Effector CD4-positive, alpha-beta T cell (primary cell): ENCODE data around the gene DRAXIN.
A peak's percentile ranks its signal among the peaks of the same experiment; 100 is the strongest.

Source experiments
- DNase-seq: peaks from one replicate; pipeline ENCODE4 v3.0.0-alpha.2; 2020
- total RNA-seq: gene quantifications from one replicate; lab custom pipeline; 2026; lab: John Stamatoyannopoulos, UW

The DRAXIN gene, protein sequence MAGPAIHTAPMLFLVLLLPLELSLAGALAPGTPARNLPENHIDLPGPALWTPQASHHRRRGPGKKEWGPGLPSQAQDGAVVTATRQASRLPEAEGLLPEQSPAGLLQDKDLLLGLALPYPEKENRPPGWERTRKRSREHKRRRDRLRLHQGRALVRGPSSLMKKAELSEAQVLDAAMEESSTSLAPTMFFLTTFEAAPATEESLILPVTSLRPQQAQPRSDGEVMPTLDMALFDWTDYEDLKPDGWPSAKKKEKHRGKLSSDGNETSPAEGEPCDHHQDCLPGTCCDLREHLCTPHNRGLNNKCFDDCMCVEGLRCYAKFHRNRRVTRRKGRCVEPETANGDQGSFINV
- total RNA-seq = 0.56 reads per million

DNA sequence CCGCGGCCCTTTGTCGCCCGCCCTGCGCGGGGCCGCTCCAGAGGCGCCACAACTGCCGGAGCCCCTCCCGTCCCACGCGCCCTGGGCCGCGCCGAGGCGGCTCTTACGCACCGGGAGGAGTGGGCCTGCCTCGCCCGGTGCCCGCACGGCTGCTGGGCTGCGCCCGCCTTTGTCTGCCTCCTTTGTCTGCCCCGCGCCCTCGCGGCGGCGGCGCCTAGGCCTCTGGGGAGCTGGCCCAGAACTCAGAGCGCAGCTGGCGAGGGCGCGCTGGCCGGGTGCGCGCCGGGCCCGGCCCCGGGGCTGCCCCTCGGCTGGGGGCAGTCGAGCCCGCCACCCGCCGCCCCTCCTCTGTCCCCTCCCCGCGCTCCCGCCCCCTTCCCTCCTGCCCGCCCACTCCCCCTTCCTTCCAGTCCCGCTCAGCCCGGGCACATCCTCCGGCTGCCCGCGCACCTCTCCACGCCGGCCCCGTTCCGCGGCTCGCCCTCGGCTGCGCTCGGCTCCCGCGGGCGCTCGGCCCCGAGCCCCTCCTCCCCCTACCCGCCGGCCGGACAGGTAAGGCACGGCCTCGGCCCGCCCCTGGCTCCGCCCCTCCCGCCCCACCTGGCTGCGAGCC is at the start of gene DRAXIN:
DRAXIN (plus strand) TSS at position 409 of the 613 bp plus-strand sequence. CDS start 14,549 bp downstream, outside the sequence.
- no peak for DNase-seq

DNA sequence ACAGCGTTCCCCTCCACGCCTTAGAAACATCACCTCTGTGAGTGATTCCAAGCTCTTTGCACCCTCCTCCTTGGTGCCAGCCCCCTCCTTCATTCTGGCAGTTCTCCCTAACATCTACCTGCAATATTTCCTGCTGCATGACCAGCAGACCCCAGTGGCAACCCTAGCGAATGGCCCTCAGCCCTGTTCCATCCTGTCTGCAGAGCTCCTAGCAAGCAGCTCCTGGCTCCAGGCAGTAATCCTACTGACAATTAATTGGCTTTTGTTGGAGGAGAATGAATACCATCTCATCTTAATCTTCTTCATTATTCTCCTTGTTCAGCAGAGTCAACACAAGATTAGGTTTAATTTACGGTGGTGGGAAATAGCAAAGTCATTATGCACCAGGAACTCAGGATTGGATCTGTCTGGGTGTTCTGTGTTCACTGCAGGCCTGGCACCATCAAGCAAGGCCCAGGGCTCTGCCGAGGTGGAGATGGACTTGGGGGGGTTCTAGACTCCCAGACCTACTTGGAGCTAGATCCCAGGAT is 49.7 kb upstream of the DRAXIN start:
- no peak for DNase-seq

DNA sequence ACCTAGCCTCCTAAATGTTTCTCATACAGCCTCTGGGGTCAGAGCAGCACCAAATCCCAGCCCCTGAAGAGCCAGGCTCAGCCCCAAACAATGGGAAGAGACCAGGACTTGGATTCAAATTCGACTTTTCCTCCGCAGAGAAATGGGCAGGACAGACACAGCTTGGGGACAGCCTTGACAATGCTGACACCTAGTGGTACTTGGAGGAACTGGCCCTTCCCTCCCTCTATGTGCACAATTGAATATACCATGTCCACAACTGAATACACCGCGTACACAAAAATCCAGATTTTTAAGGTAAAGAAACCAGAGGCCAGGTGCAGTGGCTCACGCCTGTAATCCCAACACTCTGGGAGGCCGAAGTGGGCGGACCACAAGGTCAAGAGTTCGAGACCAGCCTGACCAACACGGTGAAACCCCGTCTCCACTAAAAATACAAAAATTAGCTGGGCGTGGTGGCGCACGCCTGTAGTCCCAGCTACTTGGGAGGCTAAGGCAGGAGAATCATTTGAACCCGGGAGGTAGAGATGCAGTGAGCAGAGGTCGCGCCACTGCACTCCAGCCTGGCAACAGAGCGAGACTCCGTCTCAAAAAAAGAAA is 49.0 kb upstream of the DRAXIN start:
- peak; percentile 64 for DNase-seq

DNA sequence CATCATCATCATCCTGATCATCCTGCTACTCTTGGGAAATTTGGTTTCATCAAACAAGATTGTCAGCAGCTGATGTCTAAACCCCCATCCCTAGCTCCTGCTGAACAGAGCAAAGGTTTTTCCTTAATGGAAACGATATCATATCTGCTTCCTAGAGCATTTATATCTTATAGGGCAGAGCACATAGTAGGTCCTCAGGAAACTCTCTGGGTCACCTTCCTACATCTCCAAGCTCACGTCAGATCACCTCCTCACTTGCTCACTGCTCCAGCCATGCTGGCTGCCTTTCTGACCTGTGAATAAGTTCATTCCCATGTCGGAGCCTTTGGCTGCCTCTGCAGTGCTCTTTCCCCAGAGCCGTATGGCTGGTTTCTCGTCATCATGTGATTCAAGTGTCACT is 47.7 kb upstream of the DRAXIN start:
- no peak for DNase-seq

DNA sequence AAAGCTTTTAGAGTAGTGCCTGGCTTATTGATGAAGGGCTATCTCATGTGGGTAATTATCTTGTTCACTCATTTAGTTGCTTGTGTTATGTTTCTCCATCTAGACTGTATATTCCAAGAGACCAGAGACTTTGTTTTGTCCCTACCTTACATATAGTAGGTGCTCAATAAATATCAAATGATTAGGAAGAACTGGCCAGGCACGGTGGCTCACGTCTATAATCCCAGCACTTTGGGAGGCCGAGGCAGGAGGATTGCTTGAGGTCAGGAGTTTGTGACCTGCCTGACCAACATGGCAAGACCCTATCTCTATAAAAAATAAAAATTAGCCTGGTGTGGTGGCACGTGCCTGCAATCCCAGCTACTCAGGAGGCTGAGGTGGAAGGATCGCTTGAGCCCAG is 46.2 kb upstream of the DRAXIN start:
- no peak for DNase-seq

DNA sequence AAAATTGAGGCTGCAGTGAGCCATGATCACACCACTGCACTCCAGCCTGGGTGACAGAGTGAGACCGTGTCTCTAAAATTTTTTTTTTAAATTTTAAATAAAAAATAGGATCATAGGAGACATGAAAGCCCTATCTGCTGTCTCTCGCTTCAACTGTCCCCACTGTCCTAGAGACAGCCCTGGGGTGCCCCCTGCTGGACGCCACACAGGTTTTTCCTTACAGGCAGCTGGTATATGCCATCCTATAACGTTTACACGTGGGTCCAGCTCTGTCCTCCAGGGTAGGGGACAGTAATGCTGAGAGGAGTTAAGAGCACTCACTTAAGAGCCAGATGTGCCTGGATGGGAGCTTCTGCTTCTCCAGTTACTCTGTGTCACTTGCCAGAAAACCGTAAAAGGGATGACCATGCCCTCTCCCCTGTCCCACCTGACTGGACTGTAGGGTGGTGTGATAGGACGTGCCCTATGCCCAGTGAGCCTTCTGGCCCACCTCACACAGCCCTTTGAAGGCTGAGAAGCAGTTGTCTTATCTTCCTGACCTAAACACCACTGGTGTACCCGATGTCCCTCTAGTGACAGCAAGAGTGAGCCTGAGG is 45.7 kb upstream of the DRAXIN start:
- DNase-seq = peak; percentile 73

DNA sequence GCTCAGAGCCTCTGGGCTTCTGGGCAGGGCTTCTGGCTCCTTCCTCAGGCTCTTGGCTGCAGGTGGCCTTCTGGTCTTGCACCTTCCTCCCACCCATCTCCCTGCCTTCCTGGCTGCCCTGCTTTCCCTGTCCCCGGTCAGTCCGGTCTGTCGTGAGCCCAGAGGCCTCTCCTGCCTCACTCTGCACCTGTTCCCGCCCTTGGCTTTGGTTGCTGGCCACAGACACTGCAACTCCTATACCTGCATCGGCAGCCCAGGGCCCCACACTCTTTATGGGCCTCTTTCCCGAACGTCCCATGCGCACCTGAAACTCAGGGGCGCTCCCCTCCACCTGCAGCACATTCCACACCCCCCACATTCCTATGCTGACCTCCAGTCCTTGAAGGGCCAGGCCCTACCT is 45.2 kb upstream of the DRAXIN start:
- DNase-seq = no peak

DNA sequence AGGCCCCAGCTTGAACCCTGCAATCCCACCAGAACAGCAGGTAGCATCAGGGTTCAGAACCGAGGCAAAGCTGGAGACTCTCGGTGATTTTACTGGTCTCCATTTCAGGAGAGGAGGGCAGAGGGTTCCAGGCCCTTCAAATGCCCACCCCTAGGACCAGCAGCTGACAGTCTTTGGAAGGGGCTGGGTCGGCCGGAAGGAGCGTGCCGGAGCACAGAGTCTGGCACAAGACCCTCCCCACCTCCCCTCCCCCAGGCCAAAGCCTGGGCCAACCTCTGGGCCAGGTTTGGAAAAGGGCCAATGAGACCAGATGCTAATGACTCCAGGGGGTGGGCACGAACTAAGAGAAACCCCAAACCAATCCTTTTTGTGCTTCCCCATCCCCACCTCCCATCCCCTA is 44.2 kb upstream of the DRAXIN start:
- DNase-seq = no peak

DNA sequence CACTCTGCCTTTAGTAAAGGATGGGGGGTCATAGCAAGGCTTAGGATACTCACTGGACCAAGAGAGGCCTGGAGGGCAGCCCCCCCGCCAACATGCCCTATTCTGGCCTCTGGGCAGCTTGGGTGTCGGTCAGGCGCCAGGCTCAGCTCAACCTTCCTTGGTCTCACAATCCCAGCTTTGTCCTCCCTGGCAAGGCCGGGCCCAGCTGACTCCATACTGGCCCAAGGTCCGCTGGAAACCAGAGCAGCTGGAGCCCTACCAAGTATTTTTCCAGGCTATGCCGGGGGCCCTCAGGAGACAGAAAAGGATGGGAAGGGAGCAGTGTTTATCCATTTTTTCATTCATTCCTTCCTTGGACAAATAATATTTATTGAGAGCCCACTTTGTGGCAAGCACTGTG is 43.5 kb upstream of the DRAXIN start:
- no peak for DNase-seq

DNA sequence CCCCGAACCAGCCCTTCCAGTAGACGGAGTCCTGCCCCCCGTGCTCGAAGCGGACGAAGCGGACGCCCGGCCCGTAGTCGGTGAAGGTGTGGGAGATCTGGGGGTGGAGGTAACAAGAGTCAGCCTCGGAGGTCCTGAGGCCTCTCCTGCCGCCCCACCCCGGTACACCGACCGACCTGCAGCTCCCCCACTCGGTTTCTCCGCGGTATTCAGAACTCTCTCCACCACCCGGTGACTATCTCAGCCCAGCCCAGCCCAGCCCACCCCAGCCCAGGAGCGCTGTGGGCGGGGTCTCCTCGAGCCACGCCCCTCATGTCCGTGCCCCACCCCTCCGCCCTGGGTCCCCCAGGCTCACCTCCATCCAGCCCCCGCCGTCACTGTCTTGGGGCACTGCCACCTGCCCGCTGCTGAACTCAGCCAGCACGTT is 42.8 kb upstream of the DRAXIN start:
- peak; percentile 24 for DNase-seq

DNA sequence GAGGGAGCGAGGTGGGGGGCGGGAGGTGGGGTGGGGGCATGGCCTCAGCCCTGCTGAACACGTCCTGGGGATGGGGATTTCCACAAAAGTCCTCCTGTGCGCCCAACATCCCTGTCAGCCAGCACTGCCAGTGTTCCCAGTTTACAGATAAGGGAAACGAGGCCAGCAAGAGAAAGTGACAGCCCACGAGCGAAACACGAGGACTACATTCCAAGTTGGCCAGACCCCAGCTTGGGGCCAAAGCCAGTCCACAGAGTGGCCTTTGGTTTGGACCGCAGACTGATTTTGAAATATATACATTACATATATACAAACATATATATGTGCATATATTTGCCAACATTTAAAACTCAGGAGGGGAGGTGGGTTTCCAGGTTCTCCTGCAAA is 42.3 kb upstream of the DRAXIN start:
- DNase-seq = no peak

DNA sequence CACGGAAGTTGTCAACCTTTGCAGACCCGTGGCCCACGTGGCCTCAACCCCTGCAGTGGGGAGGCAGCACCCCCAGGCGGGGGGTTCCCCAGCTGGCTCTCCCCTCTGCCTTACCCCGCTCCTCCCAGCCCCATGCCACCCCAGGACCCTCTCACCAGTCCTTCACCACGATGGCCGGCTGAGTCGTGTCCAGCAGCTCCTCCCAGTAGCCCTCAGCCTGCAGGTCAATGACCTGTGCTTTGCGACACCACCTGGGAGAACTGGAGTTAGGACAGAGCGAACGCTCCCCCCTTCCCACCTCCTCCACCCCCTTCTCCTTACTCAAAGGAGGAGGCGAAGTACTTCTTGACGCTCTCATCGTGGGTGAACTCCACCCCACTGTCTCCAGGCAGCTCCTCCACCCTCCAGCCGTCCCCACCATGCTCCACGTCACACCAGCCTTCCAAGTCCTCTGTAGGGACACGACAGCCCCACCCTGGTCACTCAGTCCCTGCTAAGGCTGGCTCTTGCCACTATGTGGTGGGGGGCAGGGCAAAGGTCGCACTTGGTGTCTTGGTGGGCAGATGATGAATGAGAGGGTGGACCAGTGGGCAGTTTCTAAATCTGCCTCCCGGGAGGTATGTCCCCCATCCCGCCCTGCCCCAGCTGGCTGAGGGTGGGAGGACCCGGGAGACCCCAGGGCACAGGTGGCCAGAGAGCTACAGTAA is 41.7 kb upstream of the DRAXIN start:
- DNase-seq = no peak

DNA sequence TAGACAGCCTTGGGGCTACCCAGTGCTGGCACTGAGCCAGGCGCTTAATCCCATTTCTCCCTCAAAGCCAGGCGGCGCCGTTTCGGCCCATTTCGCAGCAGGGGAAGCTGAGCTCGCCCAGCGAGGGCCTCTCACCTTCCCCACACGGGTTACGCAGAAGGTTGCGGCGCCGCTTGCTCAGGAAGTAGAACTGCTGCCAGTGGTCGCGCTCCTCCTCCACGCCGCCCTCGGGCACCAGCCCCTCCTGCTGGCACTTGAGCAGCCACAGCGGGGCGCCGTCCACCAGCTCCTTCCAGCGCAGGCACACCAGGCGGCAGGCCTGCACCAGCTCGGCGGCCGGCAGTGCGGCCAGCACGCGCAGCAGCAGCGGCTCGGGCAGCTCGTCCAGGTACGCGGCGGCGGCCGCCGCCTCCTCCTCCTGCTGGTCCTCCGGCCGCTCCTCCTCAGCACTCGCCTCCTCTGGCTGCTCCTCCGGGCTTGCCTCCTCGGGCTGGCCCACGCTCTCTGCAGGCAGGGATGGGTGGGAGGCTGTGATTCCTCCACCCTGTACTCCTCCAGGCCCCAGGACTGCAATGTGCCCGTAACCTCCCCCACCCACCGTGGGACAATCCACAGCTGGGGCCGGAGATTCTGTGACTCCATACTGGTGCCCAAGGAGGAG is 41.0 kb upstream of the DRAXIN start:
- DNase-seq = peak; percentile 70

DNA sequence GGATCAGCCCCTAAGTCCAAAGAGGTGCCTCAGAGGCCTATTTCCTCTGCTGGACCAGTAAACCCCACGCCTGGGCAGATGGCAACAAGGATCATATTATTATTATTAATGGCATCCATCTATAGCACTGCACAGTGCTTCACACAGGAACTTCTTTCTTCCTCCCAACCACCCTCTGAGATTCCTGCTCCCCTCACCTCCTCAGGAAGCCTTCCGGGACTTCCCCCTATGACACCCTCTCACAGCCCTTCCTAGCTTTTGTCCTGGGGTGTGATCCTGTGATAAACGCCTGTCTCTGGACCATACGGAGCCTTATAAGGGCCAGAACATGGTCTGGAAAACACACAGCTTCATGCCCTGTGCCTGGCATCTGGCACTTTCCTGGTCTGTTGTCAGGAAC is 40.5 kb upstream of the DRAXIN start:
- no peak for DNase-seq

DNA sequence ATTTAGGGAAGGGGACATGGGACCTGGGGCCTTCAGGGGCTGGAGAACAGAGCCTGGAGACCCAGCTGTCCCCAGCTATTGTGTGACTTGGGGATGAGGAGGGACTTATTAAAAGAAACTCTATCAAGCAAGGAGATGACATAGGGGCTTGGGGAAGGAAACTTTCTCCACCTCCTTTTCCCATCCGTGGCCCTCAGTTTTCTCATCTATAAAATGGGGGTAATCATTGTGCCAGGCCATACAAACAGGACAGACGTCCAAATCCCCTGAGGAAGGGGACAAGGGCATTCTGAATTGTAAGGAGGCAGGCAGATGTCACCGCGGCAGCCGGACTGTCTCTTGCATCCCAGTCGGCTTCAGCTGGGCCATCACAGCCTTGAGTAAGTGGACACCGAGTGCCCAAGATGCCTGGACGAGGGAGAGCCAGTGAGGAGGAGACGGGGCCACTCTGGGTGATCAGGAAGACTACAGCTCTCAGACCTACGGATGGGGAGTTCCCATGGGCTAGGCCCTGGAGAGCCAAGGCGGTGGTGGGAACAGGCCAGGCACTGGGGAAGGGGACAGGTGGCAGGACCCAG is 39.2 kb upstream of the DRAXIN start:
- DNase-seq = no peak

DNA sequence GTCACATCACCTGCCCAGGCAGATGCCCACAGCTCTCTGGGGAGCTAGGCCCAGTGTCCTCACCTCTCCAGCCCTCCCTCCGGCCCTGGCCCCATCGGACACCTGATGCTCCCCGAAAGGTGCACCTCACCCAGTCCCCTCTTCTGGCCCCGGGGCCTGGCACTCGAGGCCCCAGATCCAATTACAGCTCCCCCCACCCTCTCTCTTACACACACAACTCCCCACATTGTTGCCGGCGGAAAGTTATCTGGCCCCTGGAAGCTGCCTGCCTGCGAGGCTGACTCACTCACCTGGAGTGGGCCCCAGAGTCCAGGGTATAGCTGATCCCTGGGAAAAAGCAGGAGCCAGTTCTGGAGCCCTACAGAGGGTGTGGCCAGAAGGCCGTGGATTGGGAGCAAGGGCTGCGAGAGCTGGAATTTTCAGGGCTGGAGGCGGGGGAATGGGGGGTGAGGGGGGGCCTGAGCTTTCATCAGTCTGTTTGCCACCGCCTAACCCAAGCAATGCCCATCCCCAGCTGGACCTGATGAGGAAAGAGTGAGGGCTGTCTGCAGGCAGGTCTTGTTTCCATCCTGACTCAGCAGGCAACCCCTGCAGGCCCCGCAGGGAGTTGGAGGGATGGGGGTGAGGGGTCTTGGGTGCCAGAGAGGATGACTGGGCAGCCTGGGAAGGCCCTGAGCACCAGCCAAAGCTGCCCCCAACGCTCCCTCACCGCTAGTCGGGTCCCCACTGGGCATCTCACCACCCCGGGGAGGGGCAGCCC is 38.2 kb upstream of the DRAXIN start:
- DNase-seq = no peak

DNA sequence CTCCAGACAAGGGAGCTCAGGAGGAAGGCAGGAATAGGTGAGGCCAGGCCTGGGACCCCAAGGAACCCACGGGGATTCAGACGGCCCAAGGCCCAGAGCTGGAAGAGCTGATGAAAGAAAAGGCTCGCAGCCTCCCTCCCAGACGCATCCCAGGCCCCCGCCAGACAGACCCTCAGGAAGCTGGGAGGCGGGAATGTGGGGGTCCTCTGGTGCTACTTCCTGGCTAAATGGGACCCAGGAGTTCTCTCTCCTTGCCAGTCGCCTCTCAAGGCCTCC is 37.7 kb upstream of the DRAXIN start:
- DNase-seq = no peak

DNA sequence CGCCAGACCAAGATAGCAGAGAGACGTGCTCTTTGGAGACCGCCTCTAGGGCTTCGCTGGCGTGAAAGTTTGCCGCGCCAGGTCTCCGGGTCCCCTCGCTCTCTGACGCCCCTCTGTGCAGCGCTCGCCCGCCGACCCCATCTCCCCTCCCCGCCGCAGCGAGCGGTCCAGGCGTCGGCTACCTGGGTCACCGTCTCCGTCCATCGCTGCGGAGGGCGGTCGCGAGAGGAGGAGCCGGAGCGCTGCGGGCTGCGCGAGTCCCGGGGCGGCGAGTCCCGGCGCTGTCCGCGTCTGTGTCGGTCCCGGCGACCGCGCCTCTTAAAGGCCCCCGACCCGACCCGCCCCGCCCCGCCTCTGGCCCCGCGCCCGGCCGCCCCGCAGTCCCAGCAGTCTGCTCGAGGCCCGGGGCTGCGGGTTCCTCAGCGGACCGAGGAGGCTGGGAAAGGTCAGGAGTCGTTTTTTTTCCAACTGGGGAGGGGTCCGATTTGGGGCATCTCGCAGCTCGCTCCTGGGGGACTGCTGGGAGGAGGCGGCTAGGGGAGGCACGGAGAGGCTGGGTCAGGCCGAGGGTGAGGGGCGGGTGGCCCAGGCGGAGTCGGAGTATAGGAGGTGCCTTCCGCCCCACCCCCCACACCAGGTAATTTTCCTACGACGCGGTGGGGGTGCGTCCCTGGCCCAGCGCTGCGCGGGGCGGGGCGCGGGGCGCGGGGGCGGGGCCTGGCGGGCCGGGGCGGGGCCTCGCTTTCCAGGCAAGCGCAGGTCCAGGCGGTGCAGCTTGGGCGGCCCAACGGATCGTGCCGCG is 37.2 kb upstream of the DRAXIN start, which contains the start of the genes FBXO2 and FBXO44:
FBXO2 (minus strand) TSS at position 293 of the 802 bp plus-strand sequence; CDS start at position 204, 89 bp downstream.
FBXO44 (plus strand) TSS at position 741 of the 802 bp plus-strand sequence. CDS start 959 bp downstream, outside the sequence.
- peak; percentile 56 for DNase-seq

DNA sequence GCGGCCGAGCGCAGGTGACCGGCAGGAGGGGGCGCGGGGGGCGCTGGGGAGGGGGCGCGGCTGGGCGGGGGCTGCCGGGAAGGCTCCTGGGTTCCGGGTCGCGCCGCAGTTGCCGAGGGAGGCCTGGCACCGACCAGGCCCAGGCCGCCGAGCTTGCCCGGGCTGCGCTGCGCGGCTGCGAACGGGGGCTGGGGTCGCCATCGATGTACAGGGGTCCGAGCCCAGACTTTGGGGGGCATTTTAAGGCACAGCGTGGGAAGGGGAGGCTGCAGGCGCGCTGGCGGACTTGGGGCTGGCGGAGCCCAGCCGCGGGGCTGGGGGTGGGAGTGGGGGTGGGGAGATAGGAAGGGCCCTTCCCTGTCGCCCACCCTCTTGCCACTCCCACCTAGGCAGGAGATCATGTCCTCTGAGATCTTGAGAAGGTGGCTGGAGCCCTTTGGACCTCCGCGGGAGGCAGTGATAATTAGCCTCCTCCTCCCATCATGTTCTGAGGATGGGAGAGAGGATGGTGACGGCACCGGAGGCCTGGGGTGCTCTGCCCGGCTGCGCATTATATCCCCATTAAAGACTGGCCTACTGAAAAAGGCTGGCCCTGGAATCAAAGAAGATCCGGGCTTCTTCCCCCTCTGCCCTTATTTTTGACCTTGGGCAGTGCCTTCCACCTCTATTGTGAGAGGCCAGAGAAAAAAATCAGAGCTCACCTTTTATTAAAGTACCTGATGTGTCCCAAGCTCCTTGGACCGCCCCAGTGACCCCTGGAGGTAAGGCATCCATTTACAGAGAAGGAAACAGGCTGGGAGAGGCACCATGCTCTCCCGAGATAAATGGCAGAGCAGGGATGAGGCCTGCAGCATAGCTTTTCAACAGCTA is 36.3 kb upstream of the DRAXIN start:
- DNase-seq = no peak
